Chondrocyte (in vitro differentiated cells): ENCODE measurements around the gene KLHL25. TPM values are rescaled to one million over a fixed set of nuclear protein-coding genes. Genes with fewer than 3 reads are reported as not detected.

Experiments
- DNase-seq: peaks from one replicate; pipeline ENCODE4 v3.0.0; 2021; ENCODE audit warnings: mixed read lengths, low spot score
- H3K27ac Mint-ChIP-seq: one replicate; pipeline ENCODE4 v1.8.0; 2021; ENCODE audit warnings: mild to moderate bottlenecking, moderate library complexity, mixed read lengths; ENCODE audit not compliant: unreplicated experiment
- H3K27me3 Mint-ChIP-seq: 2 replicates; pipeline ENCODE4 v1.8.0; 2021; ENCODE audit warnings: low read depth, mixed read lengths
- H3K36me3 Mint-ChIP-seq: 2 replicates; pipeline ENCODE4 v1.8.0; 2021; ENCODE audit warnings: low read depth, mixed read lengths
- H3K4me1 Mint-ChIP-seq: 2 replicates; pipeline ENCODE4 v1.8.0; 2021; ENCODE audit warnings: low read depth, mild to moderate bottlenecking, mixed read lengths
- H3K4me3 Mint-ChIP-seq: one replicate; pipeline ENCODE4 v1.8.0; 2021; ENCODE audit warnings: mild to moderate bottlenecking, moderate library complexity, mixed read lengths; ENCODE audit not compliant: unreplicated experiment
- H3K9me3 Mint-ChIP-seq: 2 replicates; pipeline ENCODE4 v1.8.0; 2021; ENCODE audit warnings: low read depth, mixed read lengths
- total RNA-seq: library from RNA; stranded (reverse); gene quantifications from 3 replicates; pipeline ENCODE4 v1.2.1, GENCODE V29; 2021
- TF ChIP-seq, protein P1 (sequence below): fragments of 200-600 bp; sonication (generic); IDR thresholded peaks from 2 replicates; pipeline ENCODE4 v1.5.0; 2021; ENCODE audit warnings: antibody characterized with exemption, mild to moderate bottlenecking, moderate library complexity

The KLHL25 gene
- total RNA-seq, 1 donor from 2014 or later, result 3.4 TPM

DNA sequence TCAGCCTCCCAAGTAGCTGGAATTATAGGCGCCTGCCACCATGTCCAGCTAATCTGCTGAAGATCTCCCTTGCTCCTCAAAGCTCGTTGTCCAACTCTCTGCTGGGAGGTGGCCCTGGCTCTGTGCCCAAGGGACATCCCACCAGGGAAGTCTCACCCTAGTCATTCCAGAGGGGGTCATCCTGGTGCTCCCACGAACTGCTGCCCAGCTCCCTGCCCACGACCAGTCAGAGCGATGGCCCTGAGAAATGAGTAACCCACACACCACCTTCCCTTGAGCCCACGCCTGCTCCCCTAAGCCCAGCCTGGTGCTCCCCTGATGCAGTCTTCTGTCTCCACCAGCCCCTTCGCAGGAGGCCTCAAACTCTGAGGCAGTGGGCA is 5.2 kb downstream of the KLHL25 start:
- H3K4me1 Mint-ChIP-seq, result peaks cover 36% of the 10 kb centered on the region
- no peak overlapping the region for H3K27ac Mint-ChIP-seq
- no peak overlapping the region for H3K4me3 Mint-ChIP-seq
- H3K27me3 Mint-ChIP-seq, result no peaks in the 10 kb centered on the region
- peak; percentile 70 for DNase-seq
- no peaks in the 10 kb centered on the region for H3K9me3 Mint-ChIP-seq
- H3K36me3 Mint-ChIP-seq, result no peaks in the 10 kb centered on the region
- TF ChIP-seq, protein P1, sequence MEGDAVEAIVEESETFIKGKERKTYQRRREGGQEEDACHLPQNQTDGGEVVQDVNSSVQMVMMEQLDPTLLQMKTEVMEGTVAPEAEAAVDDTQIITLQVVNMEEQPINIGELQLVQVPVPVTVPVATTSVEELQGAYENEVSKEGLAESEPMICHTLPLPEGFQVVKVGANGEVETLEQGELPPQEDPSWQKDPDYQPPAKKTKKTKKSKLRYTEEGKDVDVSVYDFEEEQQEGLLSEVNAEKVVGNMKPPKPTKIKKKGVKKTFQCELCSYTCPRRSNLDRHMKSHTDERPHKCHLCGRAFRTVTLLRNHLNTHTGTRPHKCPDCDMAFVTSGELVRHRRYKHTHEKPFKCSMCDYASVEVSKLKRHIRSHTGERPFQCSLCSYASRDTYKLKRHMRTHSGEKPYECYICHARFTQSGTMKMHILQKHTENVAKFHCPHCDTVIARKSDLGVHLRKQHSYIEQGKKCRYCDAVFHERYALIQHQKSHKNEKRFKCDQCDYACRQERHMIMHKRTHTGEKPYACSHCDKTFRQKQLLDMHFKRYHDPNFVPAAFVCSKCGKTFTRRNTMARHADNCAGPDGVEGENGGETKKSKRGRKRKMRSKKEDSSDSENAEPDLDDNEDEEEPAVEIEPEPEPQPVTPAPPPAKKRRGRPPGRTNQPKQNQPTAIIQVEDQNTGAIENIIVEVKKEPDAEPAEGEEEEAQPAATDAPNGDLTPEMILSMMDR, result no peak

DNA sequence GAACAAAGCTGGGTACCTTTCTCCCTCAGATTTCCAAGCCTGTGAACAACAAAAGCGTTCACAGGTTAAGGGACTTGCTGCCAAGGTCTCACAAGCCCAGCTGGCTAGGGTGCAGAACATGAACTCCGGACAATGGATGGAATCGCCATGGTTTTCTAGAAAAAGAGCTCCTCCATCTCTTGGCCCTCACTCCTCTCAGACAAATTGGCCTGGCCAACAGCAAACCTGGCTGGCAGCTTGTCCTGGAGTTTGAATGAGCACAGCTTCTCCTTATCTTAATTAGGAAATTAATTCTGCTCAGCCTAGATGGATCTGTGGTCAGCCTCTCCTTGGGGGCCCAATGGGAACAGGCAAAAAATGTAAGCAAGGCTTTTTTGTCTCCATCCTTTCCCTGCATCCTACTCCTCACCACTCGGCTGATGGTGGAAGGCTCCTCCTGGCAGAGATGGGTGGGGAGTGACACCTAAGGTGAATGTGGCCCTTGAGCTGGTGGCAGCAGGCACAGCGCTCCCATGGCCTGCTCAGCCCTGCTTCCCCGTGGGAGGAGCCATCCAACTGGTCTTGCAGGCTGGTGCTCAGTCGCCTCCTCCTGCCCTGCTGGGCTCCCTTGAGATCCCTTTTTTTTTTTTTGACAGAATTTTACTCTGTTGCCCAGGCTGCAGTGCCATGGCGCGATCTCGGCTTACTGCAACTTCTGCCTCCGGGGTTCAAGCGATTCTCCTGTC is 5.8 kb downstream of the KLHL25 start:
- no peaks in the 10 kb centered on the region for H3K27me3 Mint-ChIP-seq
- H3K27ac Mint-ChIP-seq, result no peak overlapping the region
- no peak overlapping the region for H3K4me3 Mint-ChIP-seq

DNA sequence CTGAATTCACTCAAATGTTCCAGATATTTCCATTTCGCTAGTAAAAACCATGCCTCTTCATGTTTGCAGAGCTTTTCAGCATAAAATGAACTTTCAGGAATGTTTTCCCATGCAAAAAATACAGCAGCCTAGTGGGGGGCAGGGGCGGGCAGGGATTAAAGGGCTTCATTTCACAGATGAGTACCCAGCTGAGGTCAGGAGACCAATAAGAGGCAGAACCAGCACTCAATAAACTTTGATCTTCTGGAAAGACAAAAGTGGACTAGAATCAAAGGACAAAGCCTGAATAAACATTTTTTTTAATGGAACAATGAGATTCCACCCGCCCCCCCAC is 8.0 kb downstream of the KLHL25 start:
- no peak overlapping the region for H3K4me3 Mint-ChIP-seq
- H3K36me3 Mint-ChIP-seq, result no peaks in the 10 kb centered on the region
- DNase-seq, result no peak
- peak overlapping the region; percentile 90 for H3K27ac Mint-ChIP-seq
- TF ChIP-seq, protein P1, result no peak
- no peaks in the 10 kb centered on the region for H3K27me3 Mint-ChIP-seq
- H3K9me3 Mint-ChIP-seq, result no peaks in the 10 kb centered on the region
- H3K4me1 Mint-ChIP-seq, result peaks cover 23% of the 10 kb centered on the region

More for the DNA sequence above, 5.8 kb downstream of the KLHL25 start:
- H3K9me3 Mint-ChIP-seq, result no peaks in the 10 kb centered on the region
- TF ChIP-seq, protein P1, result no peak
- no peak for DNase-seq
- peaks cover 36% of the 10 kb centered on the region for H3K4me1 Mint-ChIP-seq
- no peaks in the 10 kb centered on the region for H3K36me3 Mint-ChIP-seq

DNA sequence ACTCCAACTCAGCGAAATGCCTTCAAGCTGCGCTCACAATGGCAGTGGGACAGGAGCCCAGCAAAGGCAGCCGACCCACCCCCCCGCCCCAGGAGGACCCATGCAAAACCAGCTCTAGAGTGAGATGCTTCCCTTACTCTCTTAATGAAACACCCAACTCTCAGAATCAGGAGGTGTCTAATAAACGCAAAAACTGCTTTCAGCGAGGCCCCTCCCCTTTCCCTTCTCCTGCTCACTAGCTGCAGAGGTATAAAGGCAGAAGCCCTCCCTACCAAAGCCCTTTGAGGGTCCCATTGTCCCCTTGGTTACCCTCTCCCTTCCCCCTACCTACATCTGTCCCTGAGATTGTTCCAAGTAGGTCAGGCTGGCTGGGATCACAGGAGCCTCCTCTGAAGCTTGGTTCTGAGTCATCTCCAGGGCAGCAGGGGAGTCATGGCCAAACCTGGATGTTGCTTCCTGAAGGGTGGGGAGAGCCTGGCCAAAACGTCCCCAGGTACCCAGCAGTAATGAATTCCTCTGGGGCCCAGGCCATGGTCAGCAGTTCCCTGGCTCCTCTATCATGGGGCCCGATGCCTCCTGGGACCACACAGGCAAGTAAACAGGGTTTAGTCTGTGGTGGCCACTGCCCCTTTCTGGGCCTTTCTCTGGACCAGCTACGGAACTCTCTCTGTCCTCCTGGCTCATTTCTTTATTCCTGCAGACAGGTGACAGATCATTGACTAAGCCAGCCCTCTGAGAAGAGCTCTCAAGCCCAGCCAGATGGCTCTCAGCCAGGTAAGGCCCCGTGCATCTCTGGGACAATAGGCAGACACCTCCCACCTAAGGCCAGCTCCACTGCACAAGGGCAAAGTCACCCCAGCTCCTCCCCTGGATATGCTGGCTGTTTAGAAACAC is 8.6 kb downstream of the KLHL25 start:
- no peak for DNase-seq
- Mint-ChIP-seq H3K27ac (peak overlapping the region; percentile 90), H3K4me1 (peaks cover 23% of the 10 kb centered on the region), H3K4me3 (peak overlapping the region; percentile 16), H3K36me3 (no peaks in the 10 kb centered on the region), H3K9me3 (no peaks in the 10 kb centered on the region), H3K27me3 (no peaks in the 10 kb centered on the region)
- TF ChIP-seq, protein P1, result no peak

DNA sequence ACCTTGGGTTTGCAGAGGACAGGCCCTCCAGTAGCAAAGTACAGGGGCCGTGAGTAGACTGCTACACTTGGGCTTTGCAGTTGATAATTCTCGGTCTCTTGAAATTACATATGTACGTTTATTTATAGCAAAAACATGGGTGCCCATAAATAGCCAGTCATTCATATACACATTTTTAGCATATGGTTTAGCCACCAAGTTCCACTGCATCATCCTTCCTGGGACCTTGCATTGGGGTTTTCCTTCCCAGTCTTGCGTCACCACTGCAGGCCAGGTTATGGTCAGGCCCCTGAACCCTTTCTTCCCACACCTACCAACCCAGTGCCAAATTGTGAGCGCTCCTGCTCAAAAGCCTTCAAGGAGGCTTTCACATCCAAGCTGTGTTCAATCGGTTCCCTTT is 12.7 kb downstream of the KLHL25 start:
- Mint-ChIP-seq H3K36me3 (no peaks in the 10 kb centered on the region), H3K27me3 (no peaks in the 10 kb centered on the region), H3K4me1 (peaks cover 28% of the 10 kb centered on the region), H3K27ac (no peak overlapping the region), H3K4me3 (no peak overlapping the region), H3K9me3 (no peaks in the 10 kb centered on the region)
- TF ChIP-seq, protein P1, result no peak
- no peak for DNase-seq
